NCI-H2107 (cell line): ENCODE results near the gene KCNH4.
A peak's percentile ranks its signal among the peaks of the same experiment; 100 is the strongest.

Source experiments
- DNase-seq: peaks from one replicate; lab custom pipeline; 2025; lab: John Stamatoyannopoulos, UW

Gene KCNH4

DNA sequence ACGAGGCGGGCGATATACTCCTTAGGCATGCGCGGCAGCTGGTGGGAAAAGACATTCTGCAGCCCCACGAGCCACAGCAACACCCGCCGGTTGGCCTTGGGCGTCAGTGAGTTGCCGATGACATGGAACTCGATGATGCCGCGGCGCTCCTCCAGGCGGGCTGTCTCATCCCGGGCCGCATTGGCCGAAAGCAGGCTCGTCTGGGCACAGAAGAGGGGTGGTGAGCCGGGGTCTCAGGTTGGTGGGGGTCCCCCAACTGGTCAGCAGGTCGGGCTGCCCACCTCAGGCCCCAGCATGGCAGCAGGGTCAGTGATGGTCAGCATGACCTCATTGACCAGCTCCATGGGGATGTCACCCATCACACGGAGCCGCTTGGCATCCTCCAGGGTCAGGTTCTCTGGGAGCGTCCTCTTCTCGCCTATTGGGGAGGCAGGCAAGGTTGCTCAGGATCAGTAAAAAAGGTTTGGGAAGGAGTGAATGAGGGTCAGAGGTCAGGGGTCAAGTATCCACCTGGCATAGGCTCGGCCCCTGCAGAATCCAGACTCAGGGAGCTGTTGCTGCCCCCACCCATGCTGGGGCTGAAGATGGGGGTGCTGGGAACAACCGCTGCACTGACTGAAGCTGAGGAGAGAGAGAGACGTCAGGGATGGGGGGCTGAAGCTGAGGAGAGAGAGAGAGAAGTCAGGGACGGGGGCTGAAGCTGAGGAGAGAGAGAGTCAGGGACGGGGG lies 63.4 kb downstream of the KCNH4 start:
- no peak for DNase-seq

- peak; percentile 77 for DNase-seq
Observed at GRCh38 chr17:42116705-42117396, 64.1 kb downstream of the KCNH4 start.

- DNase-seq, result no peak
Observed at GRCh38 chr17:42114118-42114517, 66.8 kb downstream of the KCNH4 start.

- no peak for DNase-seq
Observed at GRCh38 chr17:42113293-42114069, 67.5 kb downstream of the KCNH4 start.

DNA sequence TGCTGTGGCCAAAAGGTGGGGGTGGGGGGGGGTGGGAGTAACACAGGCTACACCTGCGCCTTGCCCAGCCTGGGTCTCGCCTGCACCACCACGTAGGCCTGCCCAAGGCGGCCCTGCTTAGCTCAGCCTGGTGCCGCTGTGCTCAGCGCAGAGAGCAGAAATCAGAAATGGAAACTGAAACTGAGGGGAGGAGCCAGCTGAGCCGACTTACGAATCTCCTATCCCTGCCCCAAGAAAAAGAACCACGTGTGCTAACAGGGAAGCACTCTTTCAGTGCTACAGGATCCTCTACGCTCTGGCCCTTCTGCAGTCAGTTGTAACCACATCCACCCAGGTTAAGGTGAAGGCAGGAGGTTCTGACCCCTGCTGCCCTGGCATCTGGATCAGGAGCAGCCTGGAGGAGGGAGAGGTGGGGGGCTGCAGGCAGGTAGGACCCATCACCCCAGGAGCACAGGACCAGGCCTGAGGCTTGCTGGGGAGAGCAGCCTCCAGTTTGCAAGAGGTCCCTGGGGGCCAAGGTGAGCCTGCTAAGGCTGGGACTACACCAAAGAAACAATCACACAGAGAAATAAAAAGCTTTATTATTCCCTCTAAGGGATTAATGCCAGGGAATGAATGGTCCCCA lies 68.3 kb downstream of the KCNH4 start, which contains the start of gene DHX58:
TSS of gene DHX58 (minus strand) at position 163 of the 625 bp plus-strand sequence. CDS start 822 bp downstream, outside the sequence.
- DNase-seq, result peak; percentile 76

DNA sequence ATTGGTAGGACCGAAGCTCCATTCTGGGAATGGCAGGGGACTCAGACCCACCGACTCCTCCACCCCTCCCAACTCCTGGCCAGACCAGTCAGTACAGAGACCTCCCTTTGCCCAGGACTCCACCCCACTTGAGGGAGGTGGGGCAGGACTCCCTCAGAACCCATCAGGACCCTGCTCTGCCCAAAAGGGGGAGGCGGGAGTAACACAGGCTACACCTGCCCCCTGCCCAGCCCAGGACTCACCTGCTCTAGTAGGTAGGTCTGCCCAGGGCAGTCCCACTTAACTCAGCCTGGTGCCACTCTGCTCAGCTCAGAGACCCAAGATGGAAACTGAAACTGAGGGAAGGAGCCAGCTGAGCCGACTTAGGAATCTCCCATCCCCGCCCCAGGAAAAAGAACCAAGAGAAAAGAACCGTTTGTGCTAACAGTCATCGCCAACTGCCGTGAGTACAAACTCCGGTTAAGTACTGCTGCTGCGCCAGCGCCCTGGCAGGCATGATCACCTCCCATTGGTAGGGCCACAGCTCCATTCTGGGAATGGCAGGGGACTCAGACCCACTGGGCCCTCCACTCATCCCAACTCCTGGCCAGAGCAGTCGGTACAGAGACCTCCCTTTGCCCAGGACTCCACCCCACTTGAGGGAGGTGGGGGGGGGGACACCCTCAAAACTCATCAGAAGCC lies 68.9 kb downstream of the KCNH4 start:
- DNase-seq, result no peak

GRCh38 chr17:42111265-42111636 lies 69.7 kb downstream of the KCNH4 start:
- no peak for DNase-seq

DNA sequence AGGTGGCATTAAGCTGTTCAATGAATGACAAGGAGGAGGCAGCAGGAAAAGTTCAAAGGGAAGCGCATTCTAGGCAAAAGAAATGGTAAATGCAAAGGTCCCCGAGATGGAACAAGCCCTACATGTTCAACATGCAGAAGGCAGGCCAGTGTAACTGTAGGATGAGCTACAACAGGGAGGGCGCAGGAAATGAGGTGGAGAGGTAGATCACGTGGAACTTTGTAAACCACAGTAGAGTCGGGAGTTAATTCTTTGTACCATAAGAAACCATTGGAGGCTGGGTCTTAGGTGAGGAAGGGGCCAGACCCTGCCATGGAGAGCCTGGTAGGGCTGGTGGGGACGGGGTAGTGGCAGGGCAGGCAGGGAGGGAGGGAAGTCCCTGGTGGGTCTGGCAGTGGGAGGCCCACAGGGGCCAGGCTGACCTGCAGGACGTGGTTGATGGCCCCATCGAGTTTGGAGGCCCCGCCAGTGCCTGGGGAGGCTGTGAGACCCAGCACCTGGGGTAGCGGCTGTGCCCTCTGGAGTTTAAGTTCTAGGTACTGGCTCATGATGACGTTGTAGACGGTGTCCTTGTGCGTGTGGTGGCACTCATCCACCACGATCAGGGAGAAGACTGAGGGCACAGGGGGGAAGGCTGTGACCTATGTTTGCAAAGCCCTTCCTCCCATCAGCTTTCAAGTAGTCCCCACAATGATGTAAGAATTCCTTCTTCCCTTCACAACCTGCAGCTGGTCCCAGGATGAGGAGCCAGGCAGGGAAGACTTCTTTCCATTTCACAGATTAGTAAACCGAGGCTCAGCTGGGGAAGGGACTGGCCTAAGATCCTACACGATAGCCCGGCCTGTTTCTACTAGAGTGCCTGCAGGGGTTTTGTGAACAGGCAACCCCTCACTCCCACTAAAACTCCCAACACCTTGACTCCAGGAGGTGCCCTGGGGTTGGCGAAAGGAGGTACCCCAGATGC lies 70.4 kb downstream of the KCNH4 start:
- DNase-seq, result no peak

DNA sequence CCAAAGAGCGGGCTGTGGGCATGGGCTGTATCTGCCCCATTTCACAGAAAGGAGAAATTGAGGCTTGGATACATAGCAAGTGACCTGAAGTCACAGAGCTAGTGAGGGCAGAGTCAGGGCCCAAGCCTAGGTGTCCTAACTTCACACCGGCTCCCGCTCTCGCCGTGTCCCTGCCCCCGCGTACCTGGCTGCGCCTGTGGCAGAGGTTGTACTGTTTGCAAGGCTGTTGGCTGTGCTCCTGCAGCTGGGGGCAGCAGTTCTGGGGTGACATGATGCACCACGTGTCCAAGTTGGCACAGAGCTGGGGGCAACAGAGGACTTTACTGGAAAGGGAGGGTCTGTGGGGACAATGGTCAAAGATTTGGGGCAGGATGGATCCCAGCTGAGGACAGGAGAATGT lies 71.9 kb downstream of the KCNH4 start:
- no peak for DNase-seq

DNA sequence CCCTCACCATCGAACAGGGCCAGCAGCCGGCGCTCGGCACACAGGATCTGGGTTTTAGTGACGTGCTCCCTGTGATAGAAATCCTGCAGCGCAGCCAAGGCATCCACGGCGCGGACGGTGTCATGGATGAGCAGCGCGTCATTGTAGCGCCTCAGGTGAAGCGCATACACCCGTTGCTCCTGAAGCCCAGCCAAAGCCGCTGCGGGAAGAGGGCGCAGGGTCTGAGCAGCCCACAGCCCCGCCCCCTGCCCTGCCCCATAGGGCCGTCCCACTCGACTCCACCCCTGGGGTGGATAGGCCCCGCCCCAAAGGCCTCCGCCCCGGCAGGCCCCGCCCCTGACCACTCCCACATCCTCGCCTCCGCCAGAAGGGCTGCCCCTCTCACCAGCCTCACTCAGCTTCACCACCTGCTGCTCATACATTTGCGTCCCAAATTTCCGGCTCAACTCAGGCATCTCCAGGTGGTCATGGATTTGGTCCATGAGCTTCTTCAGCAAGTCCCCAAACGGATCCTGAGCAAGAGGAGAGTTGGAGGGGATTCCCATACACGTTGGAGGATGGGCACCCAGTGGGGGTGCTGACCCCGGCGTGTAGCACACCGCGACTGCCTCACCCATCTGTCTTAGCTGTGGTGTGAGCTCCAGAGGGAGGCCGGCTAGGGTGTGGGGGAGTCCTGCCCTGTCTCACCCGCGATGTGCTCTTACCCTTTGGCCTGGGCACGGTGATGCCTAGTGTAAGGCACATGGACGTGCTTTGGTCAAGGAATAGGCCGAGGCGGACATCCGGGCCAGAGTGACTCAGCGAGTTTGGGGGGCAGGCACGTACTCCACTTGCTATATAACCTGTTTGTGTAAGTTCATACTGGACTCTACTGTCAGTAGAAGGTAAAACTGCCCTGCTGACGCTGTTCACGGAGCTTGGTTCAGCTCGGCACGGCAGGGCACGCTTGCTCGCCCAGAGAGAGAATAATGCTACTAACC lies 73.1 kb downstream of the KCNH4 start:
- peak; percentile 91 for DNase-seq

DNA sequence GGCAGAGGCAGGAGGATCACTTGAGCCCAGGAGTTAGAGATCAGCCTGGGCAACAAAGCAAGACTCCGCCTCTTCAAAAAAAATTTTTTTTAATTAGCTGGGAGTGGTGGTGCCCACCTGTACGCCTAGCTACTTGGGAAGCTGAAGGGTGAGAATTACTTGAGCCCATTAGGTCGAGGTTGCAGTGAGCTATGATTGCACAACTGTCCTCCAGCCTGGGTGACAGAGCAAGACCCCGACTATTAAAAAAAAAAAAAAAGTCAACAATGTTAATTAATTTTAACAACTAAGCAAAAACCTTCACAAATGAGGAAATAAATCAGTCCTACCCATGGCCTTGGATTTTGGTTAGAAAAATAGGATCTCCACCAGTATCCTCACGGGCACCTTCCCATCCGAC lies 73.8 kb downstream of the KCNH4 start:
- DNase-seq, result no peak
